ENCODE results near the gene MCM9.

- no peak for TF ChIP-seq POLR2A (IDR thresholded peaks at IDR 0.05)
- no peak for TF ChIP-seq CTCF (IDR thresholded peaks at IDR 0.05)
These were observed 62.2 kb downstream of the MCM9 start for GRCh38 chr6:118872726-118873125.

Measured in body of pancreas (tissue), 4 donors.